DOHH2 (cell line): ENCODE measurements around the gene PLA2G6.

Experiments used
- H3F3A ChIP-seq: fragments of 200-600 bp; sonication (generic), shearing (Covaris generic); 2 replicates; pipeline ENCODE4 v1.6.0; 2016; ENCODE audit warnings: antibody characterized with exemption, mild to moderate bottlenecking; ENCODE audit not compliant: control insufficient read depth, insufficient read depth
- H3K27ac ChIP-seq: fragments of 200-600 bp; sonication (generic); 2 replicates; pipeline ENCODE4 v1.5.1; 2014; ENCODE audit warnings: low read depth, mild to moderate bottlenecking, low read length, moderate library complexity
- H3K27me3 ChIP-seq: fragments of 200-600 bp; sonication (generic); 2 replicates; pipeline ENCODE4 v1.6.1; 2014; ENCODE audit warnings: mild to moderate bottlenecking, low read length, mixed read lengths; ENCODE audit not compliant: control insufficient read depth
- H3K36me3 ChIP-seq: fragments of 200-600 bp; sonication (generic); 2 replicates; pipeline ENCODE4 v1.6.1; 2014; ENCODE audit warnings: mild to moderate bottlenecking, low read length, moderate library complexity, mixed read lengths; ENCODE audit not compliant: control insufficient read depth
- H3K4me1 ChIP-seq: fragments of 200-600 bp; sonication (generic); 2 replicates; pipeline ENCODE4 v1.6.1; 2014; ENCODE audit warnings: mild to moderate bottlenecking, low read length, mixed read lengths; ENCODE audit not compliant: control insufficient read depth
- H3K4me2 ChIP-seq: fragments of 200-600 bp; sonication (generic); 2 replicates; pipeline ENCODE4 v1.6.0; 2014; ENCODE audit warnings: mild to moderate bottlenecking, low read length, moderate library complexity
- H3K4me3 ChIP-seq: fragments of 200-600 bp; sonication (generic); 2 replicates; pipeline ENCODE4 v1.5.1; 2014; ENCODE audit warnings: mild to moderate bottlenecking, low read length, mixed read lengths
- H3K79me2 ChIP-seq: fragments of 200-600 bp; sonication (generic); 2 replicates; pipeline ENCODE4 v1.6.1; 2014; ENCODE audit warnings: mild to moderate bottlenecking, low read length, mixed read lengths; ENCODE audit not compliant: control insufficient read depth
- H3K9me2 ChIP-seq: fragments of 200-600 bp; sonication (generic); replicated peaks from 2 replicates; pipeline ENCODE4 v1.6.1; 2014; ENCODE audit warnings: mild to moderate bottlenecking, low read length, mixed read lengths; ENCODE audit not compliant: control insufficient read depth
- H3K9me3 ChIP-seq: fragments of 200-600 bp; sonication (generic); 2 replicates; pipeline ENCODE4 v1.6.1; 2014; ENCODE audit warnings: antibody characterized with exemption, low read length, mixed read lengths; ENCODE audit not compliant: control insufficient read depth, insufficient read depth
- H4K20me1 ChIP-seq: fragments of 200-600 bp; sonication (generic); 2 replicates; pipeline ENCODE4 v1.6.0; 2014; ENCODE audit warnings: low read depth, mild to moderate bottlenecking, antibody characterized with exemption, low read length, moderate library complexity; ENCODE audit not compliant: control insufficient read depth, insufficient read depth
- CTCF ChIP-seq: fragments of 200-600 bp; sonication (generic); IDR thresholded peaks from one replicate; pipeline ENCODE4 v1.5.1; 2014; ENCODE audit warnings: antibody characterized with exemption, mild to moderate bottlenecking, low read depth, low read length; ENCODE audit not compliant: poor library complexity, severe bottlenecking
- EZH2phosphoT487 ChIP-seq: fragments of 200-600 bp; sonication (generic); IDR thresholded peaks from 2 replicates; pipeline ENCODE4 v1.6.1; 2017; ENCODE audit warnings: borderline replicate concordance, mild to moderate bottlenecking, antibody characterized with exemption, low read length, moderate library complexity, mixed read lengths

The PLA2G6 gene

GRCh38 chr22:38085056-38085455 is 96.6 kb downstream of the PLA2G6 start:
- Histone ChIP-seq H3K79me2 (no peaks in the 10 kb centered on the region), H3K27me3 (peaks cover 17% of the 10 kb centered on the region), H3K27ac (no peak overlapping the region), H3K9me3 (no peaks in the 10 kb centered on the region), H4K20me1 (no peaks in the 10 kb centered on the region), H3K4me2 (no peak overlapping the region), H3K9me2 (no peaks in the 10 kb centered on the region), H3K4me1 (no peaks in the 10 kb centered on the region), H3K4me3 (no peak overlapping the region), H3K36me3 (no peaks in the 10 kb centered on the region), H3F3A (no peaks in the 10 kb centered on the region)
- TF ChIP-seq EZH2phosphoT487, result no peak
- no peak for TF ChIP-seq CTCF

GRCh38 chr22:38083931-38084631 is 97.5 kb downstream of the PLA2G6 start, which contains the start of gene SLC16A8:
SLC16A8 (minus strand) TSS chr22:38084184; CDS start chr22:38082873, 1,311 bp downstream.
- Histone ChIP-seq H3K9me2 (no peaks in the 10 kb centered on the region), H3K4me2 (no peak within 1 kb of the TSS), H3K4me3 (no peak within 1 kb of the TSS), H4K20me1 (no peaks in the 10 kb centered on the region), H3F3A (no peaks in the 10 kb centered on the region), H3K27ac (no peak within 1 kb of the TSS), H3K79me2 (no peaks in the 10 kb centered on the region), H3K9me3 (no peaks in the 10 kb centered on the region), H3K4me1 (no peaks in the 10 kb centered on the region), H3K27me3 (peaks cover 17% of the 10 kb centered on the region), H3K36me3 (no peaks in the 10 kb centered on the region)
- TF ChIP-seq EZH2phosphoT487 (no peak), CTCF (no peak)

- no peaks in the 10 kb centered on the region for H3K9me3 ChIP-seq
- no peaks in the 10 kb centered on the region for H4K20me1 ChIP-seq
- no peak overlapping the region for H3K4me2 ChIP-seq
- H3K36me3 ChIP-seq, result no peaks in the 10 kb centered on the region
- no peaks in the 10 kb centered on the region for H3K9me2 ChIP-seq
- H3K27me3 ChIP-seq, result peaks cover 17% of the 10 kb centered on the region
- no peaks in the 10 kb centered on the region for H3F3A ChIP-seq
- no peak overlapping the region for H3K4me3 ChIP-seq
- no peaks in the 10 kb centered on the region for H3K4me1 ChIP-seq
- no peak overlapping the region for H3K27ac ChIP-seq
- H3K79me2 ChIP-seq, result no peaks in the 10 kb centered on the region
- TF ChIP-seq CTCF (no peak), EZH2phosphoT487 (no peak)
Observed at GRCh38 chr22:38082986-38083710, 98.5 kb downstream of the PLA2G6 start.
